NCI-H2171 (cell line): ENCODE data around the gene SLC7A6OS.

Experiments used
- DNase-seq: peaks from one replicate; lab custom pipeline; 2025; lab: John Stamatoyannopoulos, UW

The SLC7A6OS gene

GRCh38 chr16:68253721-68254120 lies 57.0 kb downstream of the SLC7A6OS start:
- DNase-seq, result no peak

GRCh38 chr16:68252383-68252782 lies 58.4 kb downstream of the SLC7A6OS start:
- no peak for DNase-seq

GRCh38 chr16:68251832-68252231 lies 58.9 kb downstream of the SLC7A6OS start:
- DNase-seq, result no peak

GRCh38 chr16:68250951-68251350 lies 59.8 kb downstream of the SLC7A6OS start:
- DNase-seq, result no peak

GRCh38 chr16:68249371-68249770 lies 61.4 kb downstream of the SLC7A6OS start:
- no peak for DNase-seq
